Fibroblast of lung (primary cell): Measurements from ENCODE around the gene KIF1C.

Source experiments
- CTCF ChIP-seq, 2 donors: IDR thresholded peaks in 1 of 2; conservative IDR thresholded peaks in 1 of 2; 1 replicate in 1 of 2; 2 replicates in 1 of 2; pipeline ENCODE4 v1.5.1; 2011 to 2012; ENCODE audit warnings: low read length in 2 of 2, control low read depth in 1 of 2, inconsistent platforms in 1 of 2, low read depth in 1 of 2, mild to moderate bottlenecking in 1 of 2
- EZH2 ChIP-seq: IDR thresholded peaks from 2 replicates; pipeline ENCODE4 v1.5.1; 2012; ENCODE audit warnings: low read length, control low read depth, mild to moderate bottlenecking; ENCODE audit errors: missing control alignments

- TF ChIP-seq CTCF (conservative IDR thresholded peaks at IDR 0.05 in 1 of 2, IDR thresholded peaks at IDR 0.05 in 1 of 2; ENCODE audit: low read depth in 1 of 2, low read length in 2 of 2) = no peak
- TF ChIP-seq EZH2 = no peak
These were observed 5.6 kb downstream of the KIF1C start for GRCh38 chr17:5003214-5003867.
